NCI-H345 treated with DMSO at 0.1 percent for 48 hours (cell line): Measurements from ENCODE around the gene KRTAP1-1.
"Not testable (repeated sequence)": the region's sequence is repeated elsewhere in the genome, so short reads cannot be mapped to it uniquely, and the experiment has no call there.

Experiments used
- DNase-seq: peaks from one replicate; lab custom pipeline; 2025; ENCODE audit not compliant: unreplicated experiment; lab: John Stamatoyannopoulos, UW

The KRTAP1-1 gene

DNA sequence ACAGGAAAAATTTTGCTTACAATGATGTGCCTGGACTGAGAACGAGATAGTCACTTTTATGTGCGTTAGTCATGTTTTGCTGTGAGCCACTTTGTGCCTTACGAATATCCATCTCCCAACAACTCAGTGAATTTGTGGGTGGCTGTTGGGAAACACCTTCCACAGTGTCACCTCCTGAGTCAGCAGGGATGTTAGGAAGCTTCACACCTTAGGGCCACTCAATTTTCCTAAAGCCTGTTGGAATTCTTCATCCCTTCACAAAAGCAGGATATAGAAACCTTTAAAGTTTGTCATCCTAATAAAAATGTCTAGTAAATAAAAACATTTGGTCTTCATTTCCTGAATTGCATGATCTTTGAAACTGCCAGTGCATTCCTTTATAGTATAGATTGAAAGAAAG, 28.1 kb downstream of the KRTAP1-1 start:
- DNase-seq: no peak

DNA sequence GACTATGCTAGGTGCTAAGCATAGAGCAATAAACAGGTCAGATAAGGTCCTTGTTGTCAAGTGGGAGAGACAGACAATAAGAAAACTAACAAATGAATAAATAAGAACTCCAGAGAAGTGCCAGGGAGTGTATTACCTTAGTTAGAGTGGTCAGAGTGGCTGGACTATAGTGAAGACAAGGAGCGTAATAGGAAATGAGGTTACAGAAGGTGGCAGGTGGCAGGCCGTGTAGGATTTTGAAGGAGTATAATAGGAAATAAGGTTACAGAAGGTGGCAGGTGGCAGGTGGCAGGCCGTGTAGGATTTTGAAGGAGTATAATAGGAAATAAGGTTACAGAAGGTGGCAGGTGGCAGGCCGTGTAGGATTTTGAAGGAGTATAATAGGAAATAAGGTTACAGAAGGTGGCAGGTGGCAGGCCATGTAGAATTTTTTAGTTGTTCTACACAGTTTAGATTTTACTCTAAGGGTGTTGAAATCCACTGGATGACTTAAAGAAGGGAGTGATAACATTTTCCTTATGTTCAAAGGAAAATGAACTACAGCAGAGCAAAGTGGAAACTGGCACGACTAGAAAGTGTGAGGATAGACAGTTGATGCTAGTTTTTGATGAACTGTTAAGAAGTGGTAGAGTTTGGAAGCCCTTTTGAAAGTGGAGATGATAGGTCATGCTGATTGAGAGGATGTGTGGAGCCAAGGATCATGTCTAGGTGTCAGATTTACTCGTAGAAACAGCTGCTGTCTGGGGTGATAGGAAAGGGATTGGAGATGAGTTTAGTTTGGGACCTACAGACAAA, 28.7 kb downstream of the KRTAP1-1 start:
- no peak for DNase-seq

DNA sequence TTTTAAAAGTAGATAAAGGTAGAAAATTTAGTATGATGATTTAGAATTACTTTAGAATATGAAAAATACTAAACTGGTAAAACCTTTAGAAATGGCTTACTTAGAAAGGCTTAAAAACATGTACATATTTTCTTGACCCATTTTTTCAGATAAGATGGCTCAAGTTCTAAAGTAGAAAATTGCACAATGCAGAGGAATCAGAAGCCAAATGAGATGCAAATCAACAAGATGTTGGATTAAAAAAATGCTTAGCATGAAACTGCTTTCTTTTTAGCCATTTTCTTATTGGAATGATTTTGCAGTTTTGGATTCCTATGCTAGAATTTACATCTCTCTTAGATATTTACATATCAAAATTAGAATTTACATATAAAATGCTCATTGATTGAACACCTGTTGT, 30.8 kb downstream of the KRTAP1-1 start:
- no peak for DNase-seq

DNA sequence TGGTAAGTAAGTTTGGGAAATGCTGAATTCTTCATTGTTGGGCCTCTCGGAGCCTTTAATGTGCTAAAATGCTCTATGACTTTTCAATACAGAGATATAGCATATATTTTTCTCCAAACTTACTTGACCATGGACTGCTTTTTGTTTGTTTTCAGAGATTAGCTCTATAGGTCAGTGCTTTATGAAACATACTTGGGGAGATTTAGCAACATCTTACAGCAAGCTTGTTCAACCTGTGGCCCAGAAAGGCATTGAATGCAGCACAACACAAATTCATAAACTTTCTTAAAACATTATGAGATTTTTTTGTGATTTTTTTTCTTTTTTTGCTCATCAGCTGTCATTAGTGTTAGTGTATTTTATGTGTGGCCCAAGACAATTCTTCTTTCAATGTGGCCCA, 31.3 kb downstream of the KRTAP1-1 start:
- DNase-seq: no peak

DNA sequence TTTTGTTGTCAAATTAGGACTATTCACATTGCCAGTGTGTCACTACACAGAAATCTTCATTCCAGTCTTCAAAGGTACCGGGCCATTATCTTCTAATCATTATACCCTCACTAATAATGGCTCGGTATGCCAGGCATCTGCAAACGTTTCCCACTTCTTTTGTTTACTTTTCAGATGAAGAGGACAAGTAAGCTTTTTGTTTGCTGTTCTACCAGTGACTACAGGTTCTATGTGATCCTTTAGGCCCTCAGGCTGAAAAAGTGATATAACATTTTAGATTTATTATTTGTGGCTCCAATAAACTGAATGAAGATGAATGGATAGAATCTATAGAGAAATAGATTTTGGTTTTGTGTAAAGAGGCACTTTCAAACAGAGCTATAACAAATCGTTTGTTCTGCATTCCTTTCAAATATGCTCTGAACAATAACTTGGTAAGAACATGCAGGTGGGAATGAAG, 31.9 kb downstream of the KRTAP1-1 start:
- peak; percentile 64 for DNase-seq

DNA sequence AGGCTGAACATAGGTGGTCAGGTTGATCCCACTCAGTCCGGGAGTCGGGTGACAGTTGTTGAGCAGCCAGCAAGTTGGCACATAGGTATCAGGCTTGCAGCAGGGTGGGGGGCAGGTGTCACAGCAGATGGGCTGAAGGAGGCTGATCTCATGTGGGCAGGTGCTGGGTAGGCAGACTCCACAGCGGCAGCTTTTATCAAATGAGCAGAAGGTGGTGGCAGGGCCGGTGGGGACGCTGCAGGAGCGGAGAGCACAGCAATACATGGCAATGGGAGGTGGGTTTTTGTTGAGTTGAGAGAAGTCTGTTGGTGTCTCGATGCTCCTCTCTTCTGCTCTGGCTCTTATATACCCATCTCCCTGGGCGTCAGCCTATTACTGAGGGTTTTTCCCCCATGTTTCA, 32.4 kb downstream of the KRTAP1-1 start, which contains the start of gene KRTAP3-1:
Gene KRTAP3-1 (minus strand): TSS at position 318 of the 400 bp plus-strand sequence. CDS start 54 bp downstream, at position 264.
- DNase-seq: peak; percentile 68

DNA sequence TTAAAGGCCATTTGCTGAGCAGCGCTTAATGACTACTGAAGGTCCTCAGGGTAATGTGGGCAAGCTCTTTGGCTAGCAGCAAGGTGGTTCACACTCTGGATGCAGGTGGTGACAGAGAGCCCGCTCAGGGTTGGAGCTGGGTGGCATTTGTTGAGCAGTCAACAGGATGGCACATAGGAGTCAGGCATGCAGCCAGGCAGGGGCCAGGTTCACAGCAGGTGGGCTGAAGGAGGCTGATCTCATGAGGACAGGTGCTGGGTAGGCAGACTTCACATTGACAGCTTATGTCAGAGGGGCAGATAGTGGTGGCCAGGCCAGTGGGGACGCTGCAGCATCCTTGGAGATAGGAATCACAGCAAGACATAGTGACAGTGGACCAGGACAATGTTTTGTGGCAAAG, 36.9 kb downstream of the KRTAP1-1 start:
- no peak for DNase-seq

DNA sequence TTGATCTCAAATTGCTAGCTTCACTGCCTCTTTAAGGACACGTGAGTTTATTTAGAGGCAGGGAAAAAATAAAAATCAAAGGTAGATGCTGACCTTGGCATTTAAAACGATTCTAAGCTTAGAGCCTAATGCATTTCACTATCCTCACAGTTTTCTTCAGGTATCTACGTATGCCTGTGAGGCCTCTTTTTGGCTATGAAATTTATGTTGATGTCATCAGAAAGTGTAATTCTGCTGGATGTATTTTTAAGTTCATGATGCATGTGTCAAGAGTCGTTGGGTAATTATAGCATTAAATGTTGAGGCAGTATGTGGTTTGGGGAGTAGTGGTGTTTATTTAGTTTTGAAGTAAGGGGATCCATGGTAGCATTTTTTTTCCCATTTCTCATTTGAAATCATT, 37.3 kb downstream of the KRTAP1-1 start:
- DNase-seq: no peak

DNA sequence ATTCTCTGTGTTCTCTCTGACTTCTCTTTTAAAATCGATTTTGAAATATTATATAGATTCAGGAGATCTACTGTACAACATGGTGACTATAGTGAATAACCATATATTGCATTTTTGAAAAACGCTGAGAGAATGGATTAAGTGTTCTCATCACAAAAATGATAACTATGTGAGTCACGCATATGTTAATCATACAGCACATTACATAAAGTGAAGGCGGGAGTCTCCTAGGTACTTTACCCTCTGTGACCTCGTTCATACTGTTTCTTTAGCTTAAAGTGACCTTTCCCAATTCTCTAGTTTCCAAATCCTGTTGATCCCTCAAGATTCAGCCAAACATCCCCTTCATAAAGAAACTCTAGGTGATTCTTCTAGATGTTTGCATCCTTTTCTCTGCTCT, 38.4 kb downstream of the KRTAP1-1 start:
- DNase-seq: no peak

DNA sequence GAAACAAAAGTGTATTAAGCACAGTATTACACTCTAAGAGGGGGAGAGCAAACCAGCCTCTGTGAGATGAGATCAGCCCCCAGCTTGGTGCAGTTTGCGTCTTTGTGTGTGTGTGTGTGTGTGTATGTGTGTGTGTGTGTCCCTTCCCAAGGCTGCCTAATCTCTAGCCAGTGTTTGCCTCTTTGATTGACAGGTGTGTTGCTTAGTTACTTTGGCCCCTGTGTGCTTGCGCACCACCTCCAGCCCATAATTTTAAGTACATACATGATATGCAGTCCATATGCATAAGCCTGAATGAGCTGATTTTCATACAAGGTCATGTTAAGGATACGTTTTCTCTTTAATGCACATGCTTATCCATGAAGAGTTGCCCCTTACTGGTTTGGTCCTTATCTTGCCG, 39.5 kb downstream of the KRTAP1-1 start:
- DNase-seq: no peak

DNA sequence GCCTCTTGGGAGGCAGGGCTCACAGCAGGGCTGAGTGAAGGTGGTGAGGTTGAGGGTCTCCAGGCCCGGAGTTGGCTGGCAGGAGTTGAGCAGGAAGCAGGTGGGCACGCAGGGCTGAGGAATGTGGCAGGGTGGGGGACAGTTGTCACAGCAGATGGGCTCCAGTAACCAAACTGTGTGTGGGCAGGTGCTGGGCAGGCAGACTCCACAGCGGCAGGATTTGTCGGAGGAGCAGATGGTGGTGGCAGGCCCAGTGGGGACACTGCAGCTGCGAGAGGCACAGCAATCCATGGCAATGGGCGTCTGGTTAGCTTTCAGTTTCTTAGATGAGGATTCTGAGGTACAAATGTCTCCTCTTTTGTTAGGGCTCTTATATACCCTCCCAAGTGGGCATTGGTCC, 41.7 kb downstream of the KRTAP1-1 start, which contains the start of gene KRTAP3-2:
Gene KRTAP3-2 (minus strand): TSS at position 344 of the 400 bp plus-strand sequence. CDS start 53 bp downstream, at position 291.
- not testable (repeated sequence) for DNase-seq

DNA sequence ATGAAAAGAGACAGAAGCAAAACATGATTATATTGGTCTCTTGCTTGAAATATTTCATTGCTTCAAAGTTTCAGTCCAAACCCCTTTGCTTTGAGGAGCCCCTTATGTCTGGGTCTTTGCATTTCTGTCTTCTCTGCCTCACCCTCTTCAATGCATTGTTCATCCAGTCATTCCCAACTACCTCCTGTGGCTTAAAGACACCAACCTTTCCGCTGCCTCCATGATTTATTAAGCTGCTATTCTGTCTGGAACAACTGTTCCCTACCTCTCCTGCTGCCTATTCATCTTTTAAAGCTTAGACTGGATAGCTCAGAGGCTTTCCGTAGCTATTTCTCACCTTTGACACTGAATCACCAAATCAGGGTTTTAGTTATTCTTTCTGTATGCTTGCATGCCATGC, 43.9 kb downstream of the KRTAP1-1 start:
- no peak for DNase-seq

DNA sequence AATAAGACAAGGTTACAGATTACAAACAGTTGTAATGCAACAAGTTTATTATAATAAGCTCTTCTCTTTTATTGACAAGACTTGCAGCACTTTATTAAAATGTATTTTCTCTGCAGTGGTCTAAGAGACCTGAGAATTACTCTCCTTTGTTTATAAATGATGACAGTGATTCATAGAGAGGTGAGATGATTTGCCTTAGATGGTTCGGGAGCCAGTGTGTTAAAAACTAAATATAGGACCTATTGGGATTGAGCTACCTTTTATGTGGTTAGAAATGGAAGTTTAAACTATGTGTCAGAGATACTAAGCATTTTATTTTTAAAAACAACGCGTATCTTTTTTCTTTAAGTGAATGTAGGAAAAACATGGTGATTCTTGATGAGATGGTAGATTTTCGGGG, 44.4 kb downstream of the KRTAP1-1 start:
- DNase-seq: no peak

DNA sequence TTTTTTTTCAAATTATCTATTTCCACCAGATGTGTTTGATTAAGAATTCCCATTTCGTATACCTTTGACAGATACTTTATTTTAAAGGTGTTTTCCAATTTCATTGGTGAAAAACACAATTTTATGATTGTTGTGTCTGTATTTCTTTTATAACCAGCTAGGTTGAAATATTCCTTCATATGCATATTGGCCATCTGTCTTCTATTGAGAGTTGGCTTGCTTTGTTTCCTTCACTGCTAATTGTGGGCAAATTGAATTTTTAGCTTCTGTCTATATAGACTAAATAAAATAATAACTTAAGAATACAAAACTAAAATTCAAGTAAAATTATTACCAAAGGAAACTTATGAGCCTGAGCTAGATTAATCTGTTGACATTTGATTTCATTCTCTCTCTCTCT, 46.1 kb downstream of the KRTAP1-1 start:
- no peak for DNase-seq

DNA sequence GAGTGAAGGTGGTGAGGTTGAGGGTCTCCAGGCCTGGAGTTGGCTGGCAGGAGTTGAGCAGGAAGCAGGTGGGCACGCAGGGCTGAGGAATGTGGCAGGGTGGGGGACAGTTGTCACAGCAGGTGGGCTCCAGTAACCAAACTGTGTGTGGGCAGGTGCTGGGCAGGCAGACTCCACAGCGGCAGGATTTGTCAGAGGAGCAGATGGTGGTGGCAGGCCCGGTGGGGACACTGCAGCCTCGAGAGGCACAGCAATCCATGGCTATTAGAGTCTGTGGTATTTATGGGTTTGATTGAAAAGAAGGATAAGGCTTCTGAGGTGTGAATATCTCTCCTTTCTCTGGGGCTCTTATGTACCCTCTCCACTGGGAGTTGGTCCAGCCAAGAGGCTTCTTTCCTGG, 47.4 kb downstream of the KRTAP1-1 start, which contains the start of gene KRTAP3-3:
Gene KRTAP3-3 (minus strand): TSS at position 326 of the 400 bp plus-strand sequence. CDS start 67 bp downstream, at position 259.
- DNase-seq: no peak

DNA sequence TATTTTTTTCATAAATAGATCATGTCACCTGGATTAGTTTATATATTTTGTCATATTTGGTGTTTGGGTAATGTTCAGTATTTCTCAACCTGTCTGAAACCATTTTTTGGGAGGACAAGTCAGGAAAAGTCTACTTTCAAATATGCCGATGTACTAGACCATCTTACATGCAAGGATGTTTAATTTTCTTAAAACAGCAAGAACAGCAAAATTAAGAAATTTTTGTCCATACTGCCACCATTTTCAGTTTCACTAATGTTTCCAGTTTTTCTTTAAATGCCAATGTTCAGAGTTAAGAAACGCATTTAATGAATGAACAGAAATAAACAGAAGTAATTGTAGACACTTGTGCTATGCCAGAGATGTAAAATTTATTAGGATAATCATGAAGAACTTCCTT, 48.2 kb downstream of the KRTAP1-1 start:
- no peak for DNase-seq

DNA sequence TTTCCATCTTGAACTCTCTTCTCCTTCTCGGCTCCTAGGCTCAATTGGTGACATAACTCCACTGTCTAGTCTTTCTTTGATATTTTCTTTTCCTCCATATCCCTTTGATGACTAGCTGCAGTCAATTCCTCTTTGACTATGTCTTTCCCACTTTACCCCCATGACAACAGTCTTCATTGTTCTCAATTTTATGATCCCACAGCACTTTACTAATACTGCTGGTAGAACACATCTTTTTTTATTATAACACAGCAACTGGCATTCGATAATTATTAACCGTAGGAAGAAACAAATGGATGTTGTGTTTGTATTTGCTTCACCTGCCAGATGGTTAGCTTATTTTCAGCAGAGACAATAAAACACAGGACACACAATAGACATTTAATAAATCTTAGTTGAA, 48.6 kb downstream of the KRTAP1-1 start:
- no peak for DNase-seq
